Measurements from ENCODE around the gene TNIP3.
"Not testable (repeated sequence)": the region's sequence is repeated elsewhere in the genome, so short reads cannot be mapped to it uniquely, and the experiment has no call there.

TNIP3 gene, protein sequence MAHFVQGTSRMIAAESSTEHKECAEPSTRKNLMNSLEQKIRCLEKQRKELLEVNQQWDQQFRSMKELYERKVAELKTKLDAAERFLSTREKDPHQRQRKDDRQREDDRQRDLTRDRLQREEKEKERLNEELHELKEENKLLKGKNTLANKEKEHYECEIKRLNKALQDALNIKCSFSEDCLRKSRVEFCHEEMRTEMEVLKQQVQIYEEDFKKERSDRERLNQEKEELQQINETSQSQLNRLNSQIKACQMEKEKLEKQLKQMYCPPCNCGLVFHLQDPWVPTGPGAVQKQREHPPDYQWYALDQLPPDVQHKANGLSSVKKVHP

GRCh38 chr4:121164291-121164690, at the start of gene TNIP3:
Gene TNIP3, minus strand, starts transcription at chr4:121164321. Its CDS starts 196 bp downstream, at chr4:121164125.
- no peak for DNase-seq (ENCODE audit: low read depth)

- DNase-seq (ENCODE audit: low read depth), result no peak
Measured at GRCh38 chr4:121212806-121213205, 48.7 kb upstream of the TNIP3 start.

DNA sequence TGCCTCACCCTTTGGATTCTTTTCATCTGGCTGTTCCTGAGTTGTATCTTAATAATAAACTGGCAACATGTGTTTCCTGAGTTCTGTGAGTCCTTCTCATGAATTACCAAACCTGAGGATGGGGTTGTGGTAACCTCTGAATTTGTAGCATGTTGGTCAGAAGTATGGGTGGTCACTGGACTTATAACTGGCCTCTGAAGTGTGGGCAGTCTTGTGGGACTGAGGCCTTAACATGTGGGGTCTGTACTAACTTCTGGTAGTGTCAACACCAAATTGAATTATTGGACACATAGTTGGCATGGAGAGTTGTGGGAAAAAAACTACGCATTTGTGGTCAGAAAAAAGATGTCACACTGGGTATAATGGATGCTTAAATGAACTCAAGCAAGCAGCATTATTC, 45.0 kb upstream of the TNIP3 start:
- DNase-seq (ENCODE audit: low read depth), result no peak

GRCh38 chr4:121208244-121209007, 44.3 kb upstream of the TNIP3 start:
- no peak for DNase-seq (ENCODE audit: low read depth)

DNA sequence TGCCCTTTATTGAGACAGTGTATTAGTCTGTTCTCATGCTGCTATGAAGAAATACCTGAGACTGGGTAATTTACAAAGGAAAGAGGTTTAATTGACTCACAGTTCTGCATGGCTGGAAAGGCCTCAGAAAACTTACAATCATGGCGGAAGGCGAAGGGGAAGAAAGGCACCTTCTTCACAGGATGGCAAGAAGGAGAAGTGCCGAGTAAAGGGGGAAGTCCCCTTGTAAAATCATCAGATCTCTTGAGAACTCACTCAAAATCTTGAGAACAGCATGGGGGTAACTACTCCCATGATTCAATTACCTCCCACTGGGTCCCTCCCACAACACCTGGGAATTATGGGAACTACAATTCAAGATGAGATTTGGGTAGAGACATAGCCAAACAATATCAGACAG, 41.7 kb upstream of the TNIP3 start:
- not testable (repeated sequence) for DNase-seq (ENCODE audit: low read depth)

DNA sequence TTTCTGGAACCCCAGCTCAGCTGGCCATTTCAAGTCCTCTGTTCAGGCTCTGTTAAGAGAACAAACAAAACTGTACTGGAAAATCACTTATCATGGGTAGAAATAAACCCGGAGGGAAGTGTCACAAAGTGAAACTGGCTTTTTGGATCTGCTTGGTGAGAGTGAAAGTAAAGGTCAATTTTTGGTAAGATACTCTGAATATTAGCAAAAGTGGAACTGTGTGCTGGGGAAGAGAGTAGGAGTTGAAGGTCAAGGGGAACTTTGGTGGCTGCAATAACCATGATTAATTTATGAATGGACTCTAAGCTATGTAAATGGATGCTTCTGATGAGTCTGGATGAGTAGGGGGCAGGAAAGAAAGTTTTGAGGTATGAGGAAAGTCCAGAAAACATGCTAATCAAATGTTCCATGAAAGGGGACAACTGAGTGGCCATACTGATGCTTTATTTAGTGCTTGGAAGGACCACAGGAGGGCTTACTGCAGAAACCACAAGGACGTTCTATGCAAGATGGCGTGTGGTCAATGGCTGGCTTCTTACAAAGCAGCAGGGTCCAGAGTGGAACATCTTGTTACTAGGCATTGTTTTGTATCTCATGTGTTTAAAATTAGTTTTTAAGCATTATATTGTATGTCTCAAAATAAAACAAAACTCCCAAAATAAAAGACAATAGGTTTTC, 36.8 kb upstream of the TNIP3 start:
- DNase-seq (ENCODE audit: low read depth), result no peak

DNA sequence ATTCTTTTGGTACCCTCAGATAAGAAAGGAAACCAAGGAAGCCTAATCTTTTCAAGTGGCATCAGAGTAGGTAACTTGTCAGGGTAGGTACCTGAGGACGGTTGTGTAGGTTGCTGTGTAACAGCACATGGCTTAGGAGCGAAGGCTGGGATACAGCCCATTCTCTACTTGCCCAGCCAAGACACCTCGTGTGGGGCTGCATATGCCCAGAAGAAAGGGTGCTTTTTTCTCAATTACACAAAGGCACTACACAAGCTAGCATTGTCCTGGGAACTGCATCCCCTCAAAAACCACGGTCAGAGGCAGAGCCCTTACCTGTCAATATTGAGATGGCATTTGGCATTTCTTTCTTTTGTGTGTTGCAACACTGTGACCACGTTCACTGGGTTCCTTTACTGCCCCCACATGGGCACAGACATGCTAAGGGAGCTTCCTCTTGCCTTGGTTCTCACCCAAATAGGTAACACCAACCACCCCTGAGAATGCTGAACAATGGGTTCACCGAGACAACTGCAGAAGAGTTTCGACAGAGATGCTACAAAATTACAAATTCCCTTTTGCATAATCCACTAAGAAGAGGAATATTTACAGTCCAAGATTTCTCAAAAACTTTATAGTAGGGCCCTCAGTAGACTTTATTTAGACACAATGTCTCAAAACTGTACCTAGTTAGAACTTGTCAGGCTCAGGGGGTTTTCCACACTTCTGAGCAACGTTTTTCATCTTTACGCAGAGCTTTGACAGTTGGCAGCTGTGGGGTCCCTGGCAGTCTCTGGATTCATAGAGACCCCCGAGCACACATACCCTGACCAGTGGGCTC, 35.8 kb upstream of the TNIP3 start:
- DNase-seq (ENCODE audit: low read depth), result no peak

DNA sequence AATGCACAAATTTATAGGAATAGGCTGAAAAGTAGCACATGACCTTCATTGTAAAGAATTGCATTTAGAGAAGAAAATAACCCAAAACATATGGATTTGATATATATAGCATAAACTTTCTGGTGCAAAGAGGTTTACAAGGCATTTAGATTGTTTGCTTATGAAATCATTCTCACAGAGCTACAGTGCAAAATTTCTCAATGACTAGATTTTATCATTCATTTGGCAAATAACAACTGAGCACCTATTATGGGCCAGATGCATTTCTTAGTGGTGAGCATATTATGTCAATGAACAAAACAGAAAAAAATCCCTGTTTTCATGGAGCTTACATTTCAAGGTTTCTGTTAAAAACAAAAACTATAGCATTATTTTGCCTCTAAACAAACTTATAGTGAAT, 34.1 kb upstream of the TNIP3 start:
- DNase-seq (ENCODE audit: low read depth), result no peak

DNA sequence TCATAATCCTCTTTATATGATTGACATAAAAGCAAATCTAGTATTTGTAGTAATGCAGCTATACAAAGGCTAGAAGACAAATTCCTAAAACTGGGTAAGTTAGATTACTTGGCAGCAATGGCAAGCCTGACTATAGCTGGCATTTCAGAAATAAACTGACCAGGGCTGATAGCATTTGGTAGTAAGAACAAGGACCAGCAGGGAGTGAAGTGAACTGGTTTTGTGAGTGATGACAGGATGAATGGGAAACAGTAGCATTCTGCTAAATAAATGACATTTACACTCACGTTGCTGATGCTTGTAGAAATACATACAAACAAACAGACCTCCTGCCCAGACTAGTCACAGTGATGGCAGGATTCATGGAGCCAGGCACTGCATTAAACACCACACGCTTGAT, 31.5 kb upstream of the TNIP3 start:
- no peak for DNase-seq (ENCODE audit: low read depth)

- no peak for DNase-seq (ENCODE audit: low read depth)
Measured at GRCh38 chr4:121192480-121192879, 28.4 kb upstream of the TNIP3 start.

GRCh38 chr4:121192013-121192412, 27.9 kb upstream of the TNIP3 start:
- DNase-seq (ENCODE audit: low read depth), result no peak

DNA sequence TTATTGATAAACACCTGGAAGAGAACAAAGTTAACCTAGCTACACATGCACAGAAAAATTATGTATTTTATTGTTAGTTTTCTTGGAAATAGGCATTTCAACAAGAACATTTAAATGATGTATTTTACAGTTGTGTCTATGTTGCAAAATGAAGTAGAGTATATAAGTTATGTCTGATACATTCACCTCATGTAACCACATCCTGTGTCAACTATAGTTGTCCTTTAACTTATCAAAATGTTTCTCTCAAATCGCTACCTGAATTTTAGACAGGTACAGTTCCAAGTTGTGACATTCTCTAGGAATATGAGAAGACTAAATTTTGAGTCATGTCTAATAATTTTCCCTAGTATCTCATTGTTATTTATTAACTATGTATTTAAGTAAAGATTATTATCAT, 27.2 kb upstream of the TNIP3 start:
- no peak for DNase-seq (ENCODE audit: low read depth)

DNA sequence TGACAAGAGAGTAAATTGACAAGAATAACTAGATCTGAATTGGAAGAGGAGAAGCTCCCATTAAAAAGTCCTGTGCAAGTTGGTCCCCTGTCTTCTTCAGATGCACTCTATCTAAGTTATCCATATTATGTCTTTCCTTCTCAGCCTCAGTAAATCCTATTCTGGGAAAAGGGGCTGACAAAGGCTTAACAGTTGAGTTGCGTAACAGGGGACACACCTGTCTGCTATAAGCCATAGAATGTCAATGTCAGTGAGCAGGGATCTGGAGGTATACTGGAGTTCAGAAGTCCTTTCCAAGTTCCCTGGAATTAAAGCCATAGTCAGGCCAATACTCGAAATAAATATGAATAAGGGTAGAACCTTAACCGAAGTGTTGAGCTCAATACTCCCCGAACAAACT, 26.3 kb upstream of the TNIP3 start:
- no peak for DNase-seq (ENCODE audit: low read depth)

- DNase-seq (ENCODE audit: low read depth), result no peak
Measured at GRCh38 chr4:121189326-121190215, 25.4 kb upstream of the TNIP3 start.

- DNase-seq (ENCODE audit: low read depth), result no peak
Measured at GRCh38 chr4:121187206-121187605, 23.1 kb upstream of the TNIP3 start.

DNA sequence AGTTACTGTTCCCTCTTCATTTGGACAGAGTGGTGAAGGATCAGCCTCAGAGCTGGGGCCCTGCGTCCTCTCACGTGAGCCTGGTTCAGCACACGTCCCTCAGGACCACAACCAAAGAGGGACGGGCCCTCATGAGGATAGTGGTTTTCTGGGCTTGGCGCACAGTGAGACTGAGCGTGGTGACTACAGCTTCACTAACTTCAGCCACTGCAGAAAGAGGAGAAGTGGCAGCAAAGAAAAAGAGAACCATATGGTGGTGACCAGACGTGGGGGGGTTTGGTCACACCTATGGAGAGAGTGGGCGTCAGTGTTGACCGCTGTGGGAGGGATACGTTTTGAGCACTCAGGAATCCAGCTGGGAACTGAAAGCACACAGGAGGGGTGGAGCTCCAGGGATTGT, 21.8 kb upstream of the TNIP3 start:
- no peak for DNase-seq (ENCODE audit: low read depth)

DNA sequence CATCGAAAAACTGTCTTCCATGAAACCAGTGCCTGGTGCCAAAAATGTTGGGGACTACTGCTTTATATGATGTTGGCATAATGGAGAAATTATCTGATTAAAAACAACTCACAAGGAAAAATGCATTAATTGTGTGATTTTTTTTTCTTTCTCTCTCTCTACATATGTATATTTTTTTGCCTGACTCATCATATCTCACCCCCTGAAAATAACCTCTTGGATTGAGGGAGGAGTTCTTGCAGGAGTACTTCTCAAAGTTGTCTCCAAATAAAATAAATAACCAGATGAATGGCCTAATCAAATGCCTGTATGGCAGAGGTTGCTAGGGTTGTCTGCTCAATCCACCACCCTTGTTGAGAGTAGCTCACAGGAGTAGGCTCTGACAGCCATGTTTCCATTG, 19.9 kb upstream of the TNIP3 start:
- no peak for DNase-seq (ENCODE audit: low read depth)

- no peak for DNase-seq (ENCODE audit: low read depth)
Measured at GRCh38 chr4:121183361-121183760, 19.2 kb upstream of the TNIP3 start.

- DNase-seq (ENCODE audit: low read depth), result no peak
Measured at GRCh38 chr4:121182296-121182695, 18.2 kb upstream of the TNIP3 start.

DNA sequence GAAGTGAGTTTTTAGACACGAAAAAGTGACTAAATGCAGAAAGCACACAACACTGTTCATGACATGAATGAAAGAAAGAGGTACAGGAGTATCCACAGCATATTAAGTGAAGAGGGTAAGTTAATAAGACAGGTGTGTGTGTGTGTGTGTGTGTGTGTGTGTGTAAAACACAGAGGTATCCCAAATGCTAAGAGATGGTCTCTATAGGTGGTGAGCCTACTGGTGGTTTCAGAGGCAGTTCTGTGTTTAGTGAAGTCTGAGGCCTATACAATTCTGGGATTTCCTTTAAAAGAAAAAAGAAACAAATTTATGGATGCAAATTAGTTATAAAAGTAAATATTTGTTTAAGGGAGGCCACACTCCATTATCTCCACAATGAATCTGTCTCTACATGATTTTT, 17.4 kb upstream of the TNIP3 start:
- no peak for DNase-seq (ENCODE audit: low read depth)

- DNase-seq (ENCODE audit: low read depth), result no peak
Measured at GRCh38 chr4:121180558-121180957, 16.4 kb upstream of the TNIP3 start.

All from HS-27A (cell line).